IMR-90 (cell line): ENCODE data around the gene KIF18B. TPM values are rescaled to one million over a fixed set of nuclear protein-coding genes. Genes with fewer than 3 reads are reported as not detected.

Experiments used
- ATAC-seq: fragments of 200-7000 bp; cut with Tn5 transposase; 2 replicates; pipeline ENCODE4 v1.9.1; 2020; ENCODE audit warnings: low read depth, mild to moderate bottlenecking, moderate library complexity
- BruUV-seq: library from RNA; stranded (reverse); fragments of 400-500 nt; replicated peaks from 2 replicates; lab custom pipeline; 2021; lab: Mats Ljungman, UMichigan
- CTCF ChIA-PET: fragments of 300-600 bp; formaldehyde crosslinking; extraction: SDS; loops from one replicate; lab custom pipeline; 2021; ENCODE audit warnings: antibody characterized with exemption; lab: Yijun Ruan, JAX
- POLR2A ChIA-PET: fragments of 300-600 bp; sonication (Branson Sonifier 250); formaldehyde crosslinking; loops from one replicate; lab custom pipeline; 2022; ENCODE audit warnings: antibody characterized with exemption; ENCODE audit not compliant: unreplicated experiment; lab: Charles Lee
- DNase-seq: peaks from one replicate; pipeline ENCODE4 v3.0.0; 2013
- H2AFZ ChIP-seq: replicated peaks from 2 replicates; pipeline ENCODE3; 2013; ENCODE audit warnings: low read length, mild to moderate bottlenecking; ENCODE audit not compliant: poor library complexity
- H2AK5ac ChIP-seq: 2 replicates; pipeline ENCODE4 v1.6.1; 2013; ENCODE audit warnings: low read depth, low read length, inconsistent platforms
- H2AK9ac ChIP-seq: replicated peaks from 2 replicates; pipeline ENCODE3; 2013; ENCODE audit warnings: mild to moderate bottlenecking, low read depth, low read length, moderate library complexity; ENCODE audit not compliant: poor library complexity
- H2BK120ac ChIP-seq: 2 replicates; pipeline ENCODE4 v1.6.1; 2013; ENCODE audit warnings: low read depth, low read length, inconsistent platforms
- H2BK15ac ChIP-seq: 3 replicates; pipeline ENCODE4 v1.6.1; 2013; ENCODE audit warnings: low read depth, low read length, inconsistent platforms
- H2BK20ac ChIP-seq: 2 replicates; pipeline ENCODE4 v1.6.1; 2013; ENCODE audit warnings: low read depth, mild to moderate bottlenecking, inconsistent platforms, low read length, moderate library complexity
- H2BK5ac ChIP-seq: 2 replicates; pipeline ENCODE4 v1.6.1; 2013; ENCODE audit warnings: mild to moderate bottlenecking, low read depth, low read length, inconsistent platforms; ENCODE audit not compliant: poor library complexity, severe bottlenecking
- H3K14ac ChIP-seq: replicated peaks from 2 replicates; pipeline ENCODE4 v1.6.1; 2013; ENCODE audit warnings: low read depth, low read length, inconsistent platforms
- H3K18ac ChIP-seq: 2 replicates; pipeline ENCODE4 v1.6.1; 2013; ENCODE audit warnings: low read depth, low read length, control low read depth
- H3K23ac ChIP-seq: 2 replicates; pipeline ENCODE4 v1.6.1; 2013; ENCODE audit warnings: low read depth, low read length, inconsistent platforms
- H3K27ac ChIP-seq: 2 replicates; pipeline ENCODE4 v1.5.1; 2013; ENCODE audit warnings: mild to moderate bottlenecking, control low read depth, low read length; ENCODE audit not compliant: insufficient read depth
- H3K27me3 ChIP-seq: 2 replicates; pipeline ENCODE4 v1.6.1; 2013; ENCODE audit warnings: low read length; ENCODE audit not compliant: control insufficient read depth, insufficient read depth
- H3K36me3 ChIP-seq: 2 replicates; pipeline ENCODE4 v1.6.1; 2013; ENCODE audit warnings: low read length, mixed read lengths; ENCODE audit not compliant: control insufficient read depth, insufficient read depth
- H3K4ac ChIP-seq: 2 replicates; pipeline ENCODE4 v1.6.1; 2013; ENCODE audit warnings: low read depth, low read length, inconsistent platforms
- H3K4me1 ChIP-seq: 2 replicates; pipeline ENCODE4 v1.6.1; 2013; ENCODE audit warnings: low read length, mixed read lengths; ENCODE audit not compliant: control insufficient read depth, insufficient read depth
- H3K4me2 ChIP-seq: 2 replicates; pipeline ENCODE4 v1.6.1; 2013; ENCODE audit warnings: low read depth, mild to moderate bottlenecking, control low read depth, low read length, moderate library complexity
- H3K4me3 ChIP-seq: 2 replicates; pipeline ENCODE4 v1.5.1; 2013; ENCODE audit warnings: low read depth, mild to moderate bottlenecking, control low read depth, low read length, moderate library complexity; ENCODE audit not compliant: insufficient read depth
- H3K56ac ChIP-seq: 2 replicates; pipeline ENCODE4 v1.6.1; 2013; ENCODE audit warnings: low read length, inconsistent platforms; ENCODE audit not compliant: insufficient read depth; ENCODE audit errors: extremely low read depth
- H3K79me1 ChIP-seq, 2 experiments: 2 replicates each; pipeline ENCODE4 v1.6.1; 2013; ENCODE audit warnings: low read length in 2 of 2, inconsistent platforms in 1 of 2, low read depth in 1 of 2
- H3K9ac ChIP-seq: 2 replicates; pipeline ENCODE4 v1.6.1; 2013; ENCODE audit warnings: low read depth, low read length, control low read depth
- H3K9me1 ChIP-seq: 2 replicates; pipeline ENCODE4 v1.6.1; 2013; ENCODE audit warnings: low read length, inconsistent platforms; ENCODE audit not compliant: insufficient read depth
- H3K9me3 ChIP-seq: 2 replicates; pipeline ENCODE4 v1.6.1; 2013; ENCODE audit warnings: low read length; ENCODE audit not compliant: control insufficient read depth, insufficient read depth
- H4K20me1 ChIP-seq: 2 replicates; pipeline ENCODE4 v1.6.1; 2013; ENCODE audit warnings: low read length, inconsistent platforms; ENCODE audit not compliant: insufficient read depth
- H4K5ac ChIP-seq: 2 replicates; pipeline ENCODE4 v1.6.1; 2013; ENCODE audit warnings: mild to moderate bottlenecking, low read depth, low read length, control low read depth
- H4K8ac ChIP-seq, 2 experiments: 2 replicates each; pipeline ENCODE4 v1.6.1; 2013; ENCODE audit warnings: low read depth in 2 of 2, low read length in 2 of 2, control low read depth in 1 of 2, inconsistent platforms in 1 of 2
- H4K91ac ChIP-seq: 2 replicates; pipeline ENCODE4 v1.6.1; 2013; ENCODE audit warnings: low read depth, low read length, inconsistent platforms; ENCODE audit not compliant: insufficient read depth
- CHD1 ChIP-seq: IDR thresholded peaks from 2 replicates; pipeline ENCODE4 v1.6.1; 2012; ENCODE audit warnings: low read depth, low read length, improper control_type of control experiment
- MXI1 ChIP-seq: IDR thresholded peaks from 2 replicates; pipeline ENCODE4 v1.6.1; 2012; ENCODE audit warnings: low read depth, mild to moderate bottlenecking, low read length, moderate library complexity, borderline replicate concordance
- RAD21 ChIP-seq: IDR thresholded peaks from 2 replicates; pipeline ENCODE4 v1.6.1; 2012; ENCODE audit warnings: low read length, improper control_type of control experiment
- RCOR1 ChIP-seq: IDR thresholded peaks from 2 replicates; pipeline ENCODE4 v1.6.1; 2012; ENCODE audit warnings: mild to moderate bottlenecking, low read length, improper control_type of control experiment; ENCODE audit not compliant: insufficient replicate concordance
- RFX5 ChIP-seq: IDR thresholded peaks from 2 replicates; pipeline ENCODE4 v1.8.0; 2012; ENCODE audit warnings: low read depth, mild to moderate bottlenecking, low read length, moderate library complexity
- SMC3 ChIP-seq: fragments of 150-350 bp; IDR thresholded peaks from 2 replicates; pipeline ENCODE4 v1.6.1; 2016; ENCODE audit warnings: low read depth, mild to moderate bottlenecking, antibody characterized with exemption, low read length, moderate library complexity
- USF2 ChIP-seq: fragments of 150-350 bp; IDR thresholded peaks from 2 replicates; pipeline ENCODE4 v1.6.1; 2017; ENCODE audit warnings: mild to moderate bottlenecking, antibody characterized with exemption, low read length, low read depth
- WGBS, 2 experiments: methylation state at CpG; one replicate each; pipeline versions ENCODE4 v1.1.5 to v1.1.7; 2013; ENCODE audit warnings: missing lambda C conversion rate in 2 of 2; ENCODE audit not compliant: insufficient read length in 1 of 2; ENCODE audit errors: extremely low coverage in 2 of 2; 5-methylcytosine and 5-hydroxymethylcytosine counted together
- dilution Hi-C: fragments of 300-500 bp; cut with HindIII; formaldehyde crosslinking; loops from one replicate; pipeline ENCODE4 v1.14.3; 2018; ENCODE audit warnings: low sequenced_read_pairs; ENCODE audit not compliant: unreplicated experiment
- in situ Hi-C: fragments of 300-500 bp; cut with MboI; formaldehyde crosslinking; loops from 3 replicates; pipeline ENCODE4 v1.14.3; 2019; ENCODE audit warnings: low sequenced_read_pairs, inconsistent platforms, mixed read lengths
- intact Hi-C: fragments of 100-400 bp; cut with micrococcal nuclease; formaldehyde crosslinking; loops from 2 replicates; pipeline ENCODE4 v1.10.0; 2022
- polyA plus RNA-seq, 3 experiments: library from polyadenylated mRNA; depleted of rRNA; stranded (reverse); fragments of >200 nt; gene quantifications; 2 replicates each; pipeline ENCODE4 v1.2.3, GENCODE V29; 2012; ENCODE audit warnings: low replicate concordance in 1 of 3
- total RNA-seq: library from RNA; depleted of rRNA; stranded (reverse); fragments of >200 nt; gene quantifications from 2 replicates; pipeline ENCODE4 v1.2.3, GENCODE V29; 2012

The KIF18B gene
- total and polyA plus RNA-seq, 2 of the 4 experiments (the other 2 are of a cell fraction): 1.3 to 16.0 TPM

- Histone ChIP-seq H3K14ac (no peak overlapping the region), H3K36me3 (no peaks in the 10 kb centered on the region), H2AK5ac (peak overlapping the region; percentile 16; the same call in 1 of the 2 replicates), H2BK15ac (no peak overlapping the region), H3K23ac (no peak overlapping the region), H3K56ac (no peak overlapping the region), H3K9me3 (peaks cover 4% of the 10 kb centered on the region; the same call in 1 of the 2 replicates), H3K79me1 (no peaks in the 10 kb centered on the region), H3K18ac (no peak overlapping the region), H3K4ac (no peak overlapping the region), H3K9me1 (no peaks in the 10 kb centered on the region), H2BK120ac (no peak overlapping the region), H4K8ac (no peak overlapping the region), H4K5ac (no peak overlapping the region), H2BK5ac (no peak overlapping the region), H2AFZ (no peak overlapping the region), H3K4me3 (no peak overlapping the region), H2BK20ac (no peak overlapping the region), H3K9ac (no peak overlapping the region), H4K20me1 (no peaks in the 10 kb centered on the region), H4K91ac (no peak overlapping the region), H3K4me1 (no peaks in the 10 kb centered on the region; the same call in 1 of the 2 replicates), H2AK9ac (no peak overlapping the region), H3K27ac (no peak overlapping the region), H3K4me2 (no peak overlapping the region), H3K27me3 (peaks cover 31% of the 10 kb centered on the region)
- no peak for TF ChIP-seq RCOR1
- no peak for TF ChIP-seq SMC3
- no peak for TF ChIP-seq MXI1
- TF ChIP-seq RFX5: no peak
- no peak for TF ChIP-seq USF2
- TF ChIP-seq CHD1: no peak
- TF ChIP-seq RAD21: no peak
- no peak for DNase-seq
- ChIA-PET POLR2A (no interaction called here), CTCF (interaction anchor here (0.6 kb wide), 1 partner anchor 139 kb away, joined by 3 read pairs; the partner anchor contains the start of gene ACBD4)
- intact Hi-C loops (no loop called here), in situ Hi-C loops (no loop called here), dilution Hi-C loops (no loop called here)
- WGBS, 2 experiments: no CpG with 5 or more reads among the region's 10 CpGs
- BruUV-seq: no TSS peak
- ATAC-seq: no peak
These were observed 48.7 kb upstream of the KIF18B start for GRCh38 chr17:44996304-44996703.
